ENCODE results near the gene CELA2B.
A peak's percentile ranks its signal among the peaks of the same experiment; 100 is the strongest.
"Not testable (repeated sequence)": the region's sequence is repeated elsewhere in the genome, so short reads cannot be mapped to it uniquely, and the experiment has no call there.

CELA2B gene

DNA sequence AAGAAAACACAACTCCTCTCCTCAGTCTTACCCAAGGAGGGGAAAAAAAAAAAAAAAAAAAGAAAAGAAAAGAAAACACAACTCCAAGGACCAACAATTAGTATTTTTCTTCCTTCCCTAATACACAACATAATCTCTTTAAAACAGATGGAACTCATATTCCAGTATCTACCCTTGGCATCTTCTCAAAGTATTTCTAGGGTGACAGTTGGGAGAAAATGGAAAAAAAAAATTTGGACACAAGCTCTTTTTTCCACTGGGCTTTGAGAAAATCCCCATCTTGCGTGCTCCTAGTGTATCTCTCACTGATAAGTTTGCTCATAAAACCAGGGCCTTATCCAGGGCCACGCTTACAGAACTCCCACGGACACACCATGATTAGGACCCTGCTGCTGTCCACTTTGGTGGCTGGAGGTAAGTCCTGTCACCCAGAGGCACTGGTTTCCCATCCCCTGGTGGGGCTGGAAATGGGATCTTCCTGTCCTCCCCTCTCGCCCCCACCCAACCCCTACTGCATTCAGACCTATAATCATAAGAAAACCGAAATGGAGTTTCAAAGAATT is at the start of gene CELA2B:
Gene CELA2B, plus strand, starts transcription at position 353 of the 563 bp plus-strand sequence. Its CDS starts 22 bp downstream, at position 375.
- H3K27me3 ChIP-seq (replicated peaks; ENCODE audit: control insufficient read depth, insufficient read depth, low read length), result no peaks in the 10 kb centered on the region
- no peak within 1 kb of the TSS for H3K9ac ChIP-seq (ENCODE audit: low read length)
- no peaks in the 10 kb centered on the region for H3K36me3 ChIP-seq (ENCODE audit: control insufficient read depth, insufficient read depth, low read length, severe bottlenecking)
- no peak for DNase-seq (ENCODE audit: low read depth)
- no peaks in the 10 kb centered on the region for H3K4me1 ChIP-seq (ENCODE audit: control insufficient read depth, insufficient read depth, low read length)
- H3K4me3 ChIP-seq (ENCODE audit: low read length), result no peak within 1 kb of the TSS
- peaks cover 5% of the 10 kb centered on the region for H3K9me3 ChIP-seq (ENCODE audit: control insufficient read depth, low read length)

DNA sequence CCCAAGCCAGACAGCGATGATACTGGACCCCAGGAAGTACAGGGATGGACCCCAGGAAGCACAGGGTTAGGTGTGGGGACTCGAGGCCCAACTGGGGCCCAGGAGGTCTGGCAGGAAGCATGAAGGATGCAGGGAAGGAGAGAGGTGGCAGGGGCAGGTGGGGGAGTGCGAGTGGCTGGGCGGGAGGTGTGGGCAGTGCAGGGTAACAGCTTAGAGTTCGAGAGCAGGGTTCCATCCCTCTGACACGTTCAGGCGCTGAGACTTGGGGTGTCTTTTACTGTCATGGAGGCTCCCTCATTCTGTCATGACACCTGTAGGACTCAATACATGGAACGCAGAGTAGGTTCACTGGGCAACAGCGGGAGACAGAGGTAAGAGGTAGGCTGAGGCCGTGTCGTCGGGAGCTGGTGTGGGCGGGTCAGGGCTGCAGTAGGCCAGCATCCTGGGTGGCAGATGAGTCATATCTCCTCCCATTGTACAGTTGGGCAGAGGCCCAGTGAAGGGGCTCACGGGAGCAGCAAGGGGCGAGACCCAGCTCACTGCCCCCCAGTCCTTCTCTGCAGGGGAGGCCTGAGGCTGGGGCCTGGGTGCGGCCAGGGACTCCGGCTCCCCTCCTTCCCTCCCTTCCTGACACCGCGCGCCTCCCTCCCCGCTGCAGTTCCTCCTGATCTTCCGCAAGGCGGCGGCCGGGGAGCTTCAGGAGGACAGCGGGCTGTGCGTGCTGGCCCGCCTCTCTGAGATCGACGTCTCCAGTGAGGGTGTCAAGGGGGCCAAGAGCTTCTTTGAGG is 49.2 kb upstream of the CELA2B start:
- Histone ChIP-seq H3K27me3 (replicated peaks; ENCODE audit: control insufficient read depth, insufficient read depth, low read length) (no peaks in the 10 kb centered on the region), H3K4me3 (ENCODE audit: low read length) (no peak overlapping the region), H3K9ac (ENCODE audit: low read length) (no peak overlapping the region), H3K4me1 (ENCODE audit: control insufficient read depth, insufficient read depth, low read length) (peaks cover 2% of the 10 kb centered on the region), H3K36me3 (ENCODE audit: control insufficient read depth, insufficient read depth, low read length, severe bottlenecking) (no peaks in the 10 kb centered on the region), H3K9me3 (ENCODE audit: control insufficient read depth, low read length) (no peaks in the 10 kb centered on the region)
- DNase-seq (ENCODE audit: low read depth), result peak; percentile 49

DNA sequence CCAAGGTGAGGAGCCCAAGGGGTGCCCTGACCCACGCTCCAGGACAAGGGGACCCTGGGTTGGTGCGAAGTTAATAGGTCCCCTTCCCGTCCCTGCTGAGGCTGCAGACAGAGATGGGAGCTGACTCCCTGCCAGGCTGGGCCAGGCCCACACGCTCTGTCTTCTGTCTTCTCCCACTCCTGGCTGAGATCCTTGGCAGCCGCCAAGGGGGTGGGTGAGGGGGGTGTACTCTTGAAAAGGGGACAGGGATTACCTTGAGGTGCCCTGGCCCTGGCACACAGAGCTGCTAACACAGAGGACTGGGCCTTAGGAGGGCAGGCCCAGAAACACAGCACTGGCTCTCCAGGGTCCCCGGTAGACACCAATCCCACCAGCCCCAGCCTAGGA is 48.6 kb upstream of the CELA2B start:
- no peak for DNase-seq (ENCODE audit: low read depth)
- Histone ChIP-seq H3K9ac (ENCODE audit: low read length) (no peak overlapping the region), H3K36me3 (ENCODE audit: control insufficient read depth, insufficient read depth, low read length, severe bottlenecking) (no peaks in the 10 kb centered on the region), H3K9me3 (ENCODE audit: control insufficient read depth, low read length) (no peaks in the 10 kb centered on the region), H3K4me1 (ENCODE audit: control insufficient read depth, insufficient read depth, low read length) (no peaks in the 10 kb centered on the region), H3K4me3 (ENCODE audit: low read length) (no peak overlapping the region), H3K27me3 (replicated peaks; ENCODE audit: control insufficient read depth, insufficient read depth, low read length) (no peaks in the 10 kb centered on the region)

DNA sequence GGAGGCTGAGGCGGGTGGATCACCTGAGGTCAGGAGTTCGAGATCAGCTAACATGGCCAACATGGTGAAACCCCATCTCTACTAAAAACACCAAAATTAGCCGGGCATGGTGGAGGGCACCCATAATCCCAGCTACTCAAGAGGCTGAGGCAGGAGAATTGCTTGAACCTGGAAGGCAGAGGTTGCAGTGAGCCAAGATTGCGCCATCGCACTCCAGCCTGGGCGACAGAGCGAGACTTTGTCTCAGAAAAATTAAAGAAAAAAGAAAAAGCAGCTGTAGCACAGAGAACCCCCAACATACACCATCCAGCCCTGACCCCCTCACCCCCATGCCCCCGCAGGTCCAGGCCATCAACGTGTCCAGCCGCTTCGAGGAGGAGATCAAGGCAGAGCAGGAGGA is 47.7 kb upstream of the CELA2B start:
- H3K4me1 ChIP-seq (ENCODE audit: control insufficient read depth, insufficient read depth, low read length); DNase-seq (ENCODE audit: low read depth); H3K4me3 ChIP-seq (ENCODE audit: low read length); H3K9me3 ChIP-seq (ENCODE audit: control insufficient read depth, low read length); H3K9ac ChIP-seq (ENCODE audit: low read length); H3K36me3 ChIP-seq (ENCODE audit: control insufficient read depth, insufficient read depth, low read length, severe bottlenecking); H3K27me3 ChIP-seq (replicated peaks; ENCODE audit: control insufficient read depth, insufficient read depth, low read length): not testable (repeated sequence)

DNA sequence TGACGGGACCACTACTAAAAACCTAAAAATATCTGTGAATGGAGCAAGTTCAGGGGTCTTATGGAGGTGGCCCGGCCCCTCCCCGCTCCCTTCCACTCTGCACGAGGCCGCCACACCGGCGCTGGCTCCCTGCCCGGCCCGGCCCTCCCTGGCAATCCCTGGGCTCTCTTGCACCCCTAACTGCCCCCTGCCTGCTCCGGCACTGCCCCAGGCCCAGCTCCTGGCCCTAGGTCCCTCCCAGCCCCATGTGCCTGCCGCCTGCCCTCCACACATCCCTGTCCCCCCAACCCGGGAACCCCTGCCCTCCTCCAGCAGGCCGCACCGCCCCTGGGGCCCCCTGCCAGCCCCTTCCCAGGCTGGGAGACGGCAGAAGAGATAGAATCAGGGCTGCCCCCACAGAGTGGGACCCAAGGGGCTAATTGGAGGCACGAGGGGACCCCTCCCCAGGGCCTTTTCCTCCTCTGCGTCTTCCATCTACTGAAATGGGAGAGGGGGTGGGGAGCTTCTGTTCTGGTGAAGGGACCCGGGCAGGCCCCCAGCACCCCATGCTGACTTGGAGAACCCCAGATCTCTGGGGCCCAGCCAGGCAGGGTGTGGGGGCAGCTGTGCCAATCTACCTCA is 47.0 kb upstream of the CELA2B start:
- DNase-seq (ENCODE audit: low read depth), result no peak
- Histone ChIP-seq H3K36me3 (ENCODE audit: control insufficient read depth, insufficient read depth, low read length, severe bottlenecking) (no peaks in the 10 kb centered on the region), H3K4me1 (ENCODE audit: control insufficient read depth, insufficient read depth, low read length) (no peaks in the 10 kb centered on the region), H3K27me3 (replicated peaks; ENCODE audit: control insufficient read depth, insufficient read depth, low read length) (no peaks in the 10 kb centered on the region), H3K9me3 (ENCODE audit: control insufficient read depth, low read length) (no peaks in the 10 kb centered on the region), H3K4me3 (ENCODE audit: low read length) (no peak overlapping the region), H3K9ac (ENCODE audit: low read length) (no peak overlapping the region)

DNA sequence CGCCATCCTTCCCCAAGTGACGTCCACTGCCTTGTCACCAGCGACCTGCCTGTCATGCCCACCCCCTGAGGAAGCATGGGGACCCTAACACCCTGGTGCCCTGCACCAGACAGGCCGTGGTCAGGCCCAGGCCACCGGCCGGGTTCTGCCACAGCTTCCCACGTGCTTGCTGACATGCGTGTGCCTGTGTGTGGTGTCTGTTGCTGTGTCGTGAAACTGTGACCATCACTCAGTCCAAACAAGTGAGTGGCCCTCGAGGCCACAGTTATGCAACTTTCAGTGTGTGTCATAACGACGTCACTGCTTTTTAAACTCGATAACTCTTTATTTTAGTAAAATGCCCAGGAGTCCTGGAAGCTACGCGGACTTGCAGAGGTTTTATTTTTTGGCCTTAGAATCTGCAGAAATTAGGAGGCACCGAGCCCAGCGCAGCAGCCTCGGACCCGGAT is 46.2 kb upstream of the CELA2B start:
- H3K27me3 ChIP-seq (replicated peaks; ENCODE audit: control insufficient read depth, insufficient read depth, low read length), result no peaks in the 10 kb centered on the region
- H3K9ac ChIP-seq (ENCODE audit: low read length), result no peak overlapping the region
- no peaks in the 10 kb centered on the region for H3K9me3 ChIP-seq (ENCODE audit: control insufficient read depth, low read length)
- H3K36me3 ChIP-seq (ENCODE audit: control insufficient read depth, insufficient read depth, low read length, severe bottlenecking), result no peaks in the 10 kb centered on the region
- H3K4me1 ChIP-seq (ENCODE audit: control insufficient read depth, insufficient read depth, low read length), result peaks cover under 1% of the 10 kb centered on the region
- no peak overlapping the region for H3K4me3 ChIP-seq (ENCODE audit: low read length)
- peak; percentile 56 for DNase-seq (ENCODE audit: low read depth)

DNA sequence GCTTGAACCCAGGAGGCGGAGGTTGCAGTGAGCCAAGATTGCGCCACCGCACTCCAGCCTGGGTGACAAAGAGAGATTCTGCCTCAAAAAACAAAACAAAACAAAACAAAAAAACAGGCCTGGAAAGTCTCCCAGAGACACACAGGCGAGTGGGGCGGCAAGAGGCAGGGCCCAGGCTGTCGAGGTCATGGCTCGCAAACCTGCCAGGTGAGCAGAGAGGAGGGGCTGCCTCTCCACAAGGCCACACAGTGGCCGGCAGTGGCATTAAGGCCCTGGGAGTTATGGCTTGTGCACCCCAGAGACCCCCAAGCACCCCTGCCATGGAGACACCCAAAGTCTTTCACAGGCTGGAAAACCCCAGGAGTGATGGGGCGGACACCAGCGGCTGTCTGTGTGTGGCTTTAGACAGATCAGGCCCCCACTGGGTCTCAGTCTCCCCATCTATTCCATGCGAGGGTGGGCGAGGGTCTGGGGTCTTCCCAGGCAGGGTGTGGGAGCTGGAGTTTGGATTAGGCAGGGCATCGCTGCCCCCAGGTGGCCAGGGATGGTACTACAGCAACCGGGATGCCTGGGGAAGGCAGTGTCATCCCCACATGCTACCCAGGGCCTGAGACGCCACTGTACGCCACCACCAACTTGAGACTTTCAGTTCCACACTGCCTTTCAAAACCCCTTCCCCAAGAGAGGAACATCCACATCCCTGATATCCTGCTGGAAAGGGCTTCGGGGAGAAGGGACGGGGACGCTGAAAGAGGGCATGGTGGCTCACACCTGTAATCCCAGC is 44.9 kb upstream of the CELA2B start:
- H3K9ac ChIP-seq (ENCODE audit: low read length), result no peak overlapping the region
- H3K4me3 ChIP-seq (ENCODE audit: low read length), result no peak overlapping the region
- H3K4me1 ChIP-seq (ENCODE audit: control insufficient read depth, insufficient read depth, low read length), result peaks cover 10% of the 10 kb centered on the region
- DNase-seq (ENCODE audit: low read depth), result peak; percentile 75
- no peaks in the 10 kb centered on the region for H3K9me3 ChIP-seq (ENCODE audit: control insufficient read depth, low read length)
- no peaks in the 10 kb centered on the region for H3K36me3 ChIP-seq (ENCODE audit: control insufficient read depth, insufficient read depth, low read length, severe bottlenecking)
- no peaks in the 10 kb centered on the region for H3K27me3 ChIP-seq (replicated peaks; ENCODE audit: control insufficient read depth, insufficient read depth, low read length)

DNA sequence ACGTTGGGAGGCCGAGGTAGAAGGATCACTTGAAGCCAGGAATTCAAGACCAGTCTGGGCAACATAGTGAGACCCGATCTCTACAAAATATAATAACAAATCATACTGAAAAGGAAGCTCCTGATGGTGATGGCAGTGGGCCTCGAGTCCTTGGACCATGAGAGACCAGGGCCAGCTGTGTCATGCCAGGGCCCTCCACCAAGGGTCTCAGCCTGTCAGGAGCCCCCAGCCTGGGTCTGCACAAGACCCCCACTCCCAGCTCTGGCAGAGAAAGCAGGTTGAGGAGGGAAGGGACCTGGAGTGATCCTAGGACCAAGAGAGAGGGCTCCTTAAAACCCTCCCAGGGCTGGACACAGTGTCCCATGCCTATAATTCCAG is 44.3 kb upstream of the CELA2B start:
- Histone ChIP-seq H3K4me3 (ENCODE audit: low read length) (no peak overlapping the region), H3K36me3 (ENCODE audit: control insufficient read depth, insufficient read depth, low read length, severe bottlenecking) (no peaks in the 10 kb centered on the region), H3K4me1 (ENCODE audit: control insufficient read depth, insufficient read depth, low read length) (peaks cover 10% of the 10 kb centered on the region), H3K9me3 (ENCODE audit: control insufficient read depth, low read length) (no peaks in the 10 kb centered on the region), H3K9ac (ENCODE audit: low read length) (no peak overlapping the region), H3K27me3 (replicated peaks; ENCODE audit: control insufficient read depth, insufficient read depth, low read length) (no peaks in the 10 kb centered on the region)
- DNase-seq (ENCODE audit: low read depth), result no peak

DNA sequence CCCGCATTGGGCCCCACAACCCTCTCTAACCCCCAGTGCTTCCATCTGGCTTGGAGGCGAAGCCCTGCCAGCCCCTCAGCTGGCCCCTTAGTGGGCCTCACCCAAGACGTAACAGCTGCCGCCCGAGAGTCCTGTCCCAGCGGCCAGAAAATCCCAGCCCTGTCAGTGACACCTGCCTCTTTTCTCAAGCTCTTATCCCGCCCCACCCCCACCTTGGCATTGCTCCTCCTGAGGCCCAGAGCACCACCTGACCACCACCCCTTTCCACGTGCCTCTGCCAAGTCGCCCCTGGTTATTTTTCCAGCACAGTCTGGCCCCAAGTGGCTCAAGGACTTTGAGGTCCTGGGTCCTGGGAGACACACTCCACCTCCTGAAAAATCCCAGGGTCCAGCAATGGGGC is 43.6 kb upstream of the CELA2B start:
- H3K36me3 ChIP-seq (ENCODE audit: control insufficient read depth, insufficient read depth, low read length, severe bottlenecking), result no peaks in the 10 kb centered on the region
- H3K4me3 ChIP-seq (ENCODE audit: low read length), result no peak overlapping the region
- H3K9ac ChIP-seq (ENCODE audit: low read length), result no peak overlapping the region
- peaks cover 10% of the 10 kb centered on the region for H3K4me1 ChIP-seq (ENCODE audit: control insufficient read depth, insufficient read depth, low read length)
- no peak for DNase-seq (ENCODE audit: low read depth)
- no peaks in the 10 kb centered on the region for H3K27me3 ChIP-seq (replicated peaks; ENCODE audit: control insufficient read depth, insufficient read depth, low read length)
- no peaks in the 10 kb centered on the region for H3K9me3 ChIP-seq (ENCODE audit: control insufficient read depth, low read length)

DNA sequence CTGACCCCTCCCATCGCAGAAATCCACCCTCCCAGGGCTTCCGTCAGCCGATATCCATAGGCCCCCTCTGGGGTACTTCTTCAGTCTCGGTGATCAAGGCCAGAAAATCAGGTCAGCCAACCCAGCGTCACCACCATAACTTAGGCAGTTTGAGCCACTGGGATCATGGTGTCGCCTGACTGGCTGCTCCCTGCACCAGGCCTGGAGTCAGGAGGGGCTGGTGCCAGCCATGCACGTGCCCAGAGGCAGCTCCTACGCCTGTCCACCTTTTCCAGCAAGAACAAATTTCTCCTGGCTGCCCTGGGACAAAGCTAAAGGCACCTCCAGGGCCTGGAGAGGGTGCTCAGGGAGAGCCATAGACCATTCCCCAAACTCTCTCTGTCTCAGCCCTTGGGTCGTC is 42.4 kb upstream of the CELA2B start:
- H3K9me3 ChIP-seq (ENCODE audit: control insufficient read depth, low read length), result no peaks in the 10 kb centered on the region
- H3K9ac ChIP-seq (ENCODE audit: low read length), result no peak overlapping the region
- H3K36me3 ChIP-seq (ENCODE audit: control insufficient read depth, insufficient read depth, low read length, severe bottlenecking), result no peaks in the 10 kb centered on the region
- no peak for DNase-seq (ENCODE audit: low read depth)
- H3K27me3 ChIP-seq (replicated peaks; ENCODE audit: control insufficient read depth, insufficient read depth, low read length), result no peaks in the 10 kb centered on the region
- H3K4me1 ChIP-seq (ENCODE audit: control insufficient read depth, insufficient read depth, low read length), result peaks cover 10% of the 10 kb centered on the region
- H3K4me3 ChIP-seq (ENCODE audit: low read length), result no peak overlapping the region

DNA sequence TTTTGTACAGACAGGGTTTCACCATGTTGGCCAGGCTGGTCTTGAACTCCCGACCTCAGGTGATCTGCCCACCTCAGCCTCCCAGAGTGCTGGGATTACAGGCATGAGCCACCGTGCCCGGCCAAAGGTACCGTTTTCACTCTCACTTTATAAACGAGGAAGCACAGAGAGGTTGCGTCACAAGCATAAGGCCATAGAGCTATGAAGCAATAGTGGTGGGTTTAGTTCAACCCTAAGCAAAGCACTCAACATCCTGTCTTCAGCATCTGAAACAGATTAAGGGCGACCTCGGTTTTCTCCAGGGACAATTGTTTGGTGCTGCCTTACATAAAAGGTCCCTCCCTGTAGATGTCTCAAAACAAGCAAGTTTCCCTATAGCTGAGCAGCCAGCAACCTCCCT is 41.2 kb upstream of the CELA2B start:
- not testable (repeated sequence) for H3K9me3 ChIP-seq (ENCODE audit: control insufficient read depth, low read length); H3K9ac ChIP-seq (ENCODE audit: low read length); H3K27me3 ChIP-seq (replicated peaks; ENCODE audit: control insufficient read depth, insufficient read depth, low read length); H3K4me3 ChIP-seq (ENCODE audit: low read length); H3K36me3 ChIP-seq (ENCODE audit: control insufficient read depth, insufficient read depth, low read length, severe bottlenecking); H3K4me1 ChIP-seq (ENCODE audit: control insufficient read depth, insufficient read depth, low read length)
- DNase-seq (ENCODE audit: low read depth), result peak; percentile 69
